Gastrocnemius medialis (tissue), 4 donors: ENCODE results near the gene TGFBR2.

ENCODE experiments used
- CTCF ChIP-seq, 5 experiments: fragments of 450-650 bp in 3 of 5; fragments of 200-600 bp in 2 of 5; sonication (generic) in 2 of 5; IDR thresholded peaks in 4 of 5; conservative IDR thresholded peaks in 1 of 5; 1 replicate in 4 of 5; 2 replicates in 1 of 5; pipeline ENCODE4 v1.5.1; 2016 to 2019; ENCODE audit warnings: antibody characterized with exemption in 5 of 5, mild to moderate bottlenecking in 3 of 5, moderate library complexity in 3 of 5
- POLR2A ChIP-seq, 2 donors: fragments of 450-650 bp; IDR thresholded peaks; one replicate each; pipeline ENCODE4 v1.6.1; 2017; ENCODE audit warnings: antibody characterized with exemption in 2 of 2, mild to moderate bottlenecking in 2 of 2, moderate library complexity in 2 of 2

GRCh38 chr3:30605706-30606300, 598 bp upstream of the TGFBR2 start:
- no peak for TF ChIP-seq CTCF (IDR thresholded peaks at IDR 0.05 in 4 of 5, conservative IDR thresholded peaks at IDR 0.05 in 1 of 5)
- TF ChIP-seq POLR2A (IDR thresholded peaks at IDR 0.05), result no peak
